ENCODE results near the gene FHL1.

Gene FHL1

GRCh38 chrX:136185401-136186022 is 38.2 kb downstream of the FHL1 start:
- no peak for DNase-seq (ENCODE audit: low read depth in 2 of 2)

- DNase-seq (ENCODE audit: low read depth in 2 of 2), result no peak
Measured at GRCh38 chrX:136186023-136186413, 38.7 kb downstream of the FHL1 start.

GRCh38 chrX:136189222-136189621 is 41.9 kb downstream of the FHL1 start:
- DNase-seq (ENCODE audit: low read depth in 2 of 2), result no peak

GRCh38 chrX:136190038-136190713 is 42.8 kb downstream of the FHL1 start:
- DNase-seq (ENCODE audit: low read depth in 2 of 2), result no peak

GRCh38 chrX:136191171-136191570 is 43.8 kb downstream of the FHL1 start:
- no peak for DNase-seq (ENCODE audit: low read depth in 2 of 2)

GRCh38 chrX:136192135-136192534 is 44.8 kb downstream of the FHL1 start:
- no peak for DNase-seq (ENCODE audit: low read depth in 2 of 2)

GRCh38 chrX:136192839-136193414 is 45.6 kb downstream of the FHL1 start:
- no peak for DNase-seq (ENCODE audit: low read depth in 2 of 2)

- no peak for DNase-seq (ENCODE audit: low read depth in 2 of 2)
Measured at GRCh38 chrX:136193771-136194170, 46.4 kb downstream of the FHL1 start.

- no peak for DNase-seq (ENCODE audit: low read depth in 2 of 2)
Measured at GRCh38 chrX:136194536-136194935, 47.2 kb downstream of the FHL1 start.

- no peak for DNase-seq (ENCODE audit: low read depth in 2 of 2)
Measured at GRCh38 chrX:136195247-136195646, 47.9 kb downstream of the FHL1 start.

GRCh38 chrX:136196691-136197155 is 49.4 kb downstream of the FHL1 start:
- no peak for DNase-seq (ENCODE audit: low read depth in 2 of 2)

- no peak for DNase-seq (ENCODE audit: low read depth in 2 of 2)
Measured at GRCh38 chrX:136198010-136198409, 50.7 kb downstream of the FHL1 start.

- DNase-seq (ENCODE audit: low read depth in 2 of 2), result no peak
Measured at GRCh38 chrX:136198678-136199243, 51.4 kb downstream of the FHL1 start.

GRCh38 chrX:136199365-136199764 is 52.0 kb downstream of the FHL1 start:
- no peak for DNase-seq (ENCODE audit: low read depth in 2 of 2)

- no peak for DNase-seq (ENCODE audit: low read depth in 2 of 2)
Measured at GRCh38 chrX:136200466-136200865, 53.1 kb downstream of the FHL1 start.

- DNase-seq (ENCODE audit: low read depth in 2 of 2), result no peak
Measured at GRCh38 chrX:136201601-136202000, 54.3 kb downstream of the FHL1 start.

GRCh38 chrX:136202889-136203288 is 55.6 kb downstream of the FHL1 start:
- DNase-seq (ENCODE audit: low read depth in 2 of 2), result no peak

GRCh38 chrX:136203438-136203837 is 56.1 kb downstream of the FHL1 start:
- DNase-seq (ENCODE audit: low read depth in 2 of 2), result no peak

GRCh38 chrX:136203951-136204350 is 56.6 kb downstream of the FHL1 start:
- DNase-seq (ENCODE audit: low read depth in 2 of 2), result no peak

- DNase-seq (ENCODE audit: low read depth in 2 of 2), result no peak
Measured at GRCh38 chrX:136204571-136204970, 57.2 kb downstream of the FHL1 start.

GRCh38 chrX:136205882-136206380 is 58.6 kb downstream of the FHL1 start:
- no peak for DNase-seq (ENCODE audit: low read depth in 2 of 2)

GRCh38 chrX:136206916-136207315 is 59.6 kb downstream of the FHL1 start:
- no peak for DNase-seq (ENCODE audit: low read depth in 2 of 2)

- no peak for DNase-seq (ENCODE audit: low read depth in 2 of 2)
Measured at GRCh38 chrX:136207546-136207945, 60.2 kb downstream of the FHL1 start.

Measured in stimulated activated CD4-positive, alpha-beta T cell treated with anti-CD3 and anti-CD28 coated beads, Interleukin-4, amount 100 ng/mL, for 48 hours (primary cell).